ENCODE data around the gene COL4A1. TPM values are rescaled to one million over a fixed set of nuclear protein-coding genes. Genes with fewer than 3 reads are reported as not detected.

Gene COL4A1
- total RNA-seq, 1 experiment from 2014 or later = 4.8 TPM

- Mint-ChIP-seq H3K36me3 (ENCODE audit: insufficient read depth, unreplicated experiment) (peaks cover 6% of the 10 kb centered on the region), H3K9me3 (ENCODE audit: unreplicated experiment) (peaks cover 18% of the 10 kb centered on the region), H3K27me3 (ENCODE audit: insufficient read depth, unreplicated experiment) (no peaks in the 10 kb centered on the region), H3K4me1 (ENCODE audit: low read depth, unreplicated experiment) (peaks cover 5% of the 10 kb centered on the region), H3K4me3 (ENCODE audit: unreplicated experiment) (no peak overlapping the region), H3K27ac (ENCODE audit: unreplicated experiment) (no peak overlapping the region)
- TF ChIP-seq CTCF (IDR thresholded peaks at IDR 0.05; ENCODE audit: insufficient read depth in 1 of 2, low read depth in 1 of 2, low read length in 1 of 2, severe bottlenecking in 1 of 2, unreplicated experiment in 1 of 2) = no peak
- no peak for DNase-seq
- CTCF ChIA-PET = no interaction called here
- Histone ChIP-seq H3K4me3 (ENCODE audit: low read depth, low read length) (no peak overlapping the region), H3K4me1 (peaks cover 1% of the 10 kb centered on the region; the same call in 1 of the 2 replicates), H3K27me3 (replicated peaks; ENCODE audit: control insufficient read depth, insufficient read depth, low read length) (no peaks in the 10 kb centered on the region), H3K9me3 (no peaks in the 10 kb centered on the region; the same call in 1 of the 2 replicates), H3K36me3 (ENCODE audit: control insufficient read depth, insufficient read depth, low read length) (no peaks in the 10 kb centered on the region)
- intact Hi-C loops (cut with micrococcal nuclease; ENCODE audit: unreplicated experiment) = no loop called here
- no TSS peak for BruUV-seq (replicated peaks)
- POLR2A ChIA-PET = no interaction called here
Observed at GRCh38 chr13:110256126-110256905, 50.6 kb downstream of the COL4A1 start.

GRCh38 chr13:110254751-110255553 lies 52.0 kb downstream of the COL4A1 start:
- no peaks in the 10 kb centered on the region; the same call in 1 of the 2 replicates for H3K9me3 ChIP-seq
- intact Hi-C loops (cut with micrococcal nuclease; ENCODE audit: unreplicated experiment) = no loop called here
- no peak overlapping the region for H3K4me3 Mint-ChIP-seq (ENCODE audit: unreplicated experiment)
- H3K36me3 Mint-ChIP-seq (ENCODE audit: insufficient read depth, unreplicated experiment) = peaks cover 6% of the 10 kb centered on the region
- H3K36me3 ChIP-seq (ENCODE audit: control insufficient read depth, insufficient read depth, low read length) = no peaks in the 10 kb centered on the region
- no peak overlapping the region for H3K4me3 ChIP-seq (ENCODE audit: low read depth, low read length)
- CTCF ChIA-PET = no interaction called here
- BruUV-seq (replicated peaks) = no TSS peak
- H3K27me3 Mint-ChIP-seq (ENCODE audit: insufficient read depth, unreplicated experiment) = no peaks in the 10 kb centered on the region
- POLR2A ChIA-PET = no interaction called here
- no peak for TF ChIP-seq CTCF (IDR thresholded peaks at IDR 0.05; ENCODE audit: insufficient read depth in 1 of 2, low read depth in 1 of 2, low read length in 1 of 2, severe bottlenecking in 1 of 2, unreplicated experiment in 1 of 2)
- H3K9me3 Mint-ChIP-seq (ENCODE audit: unreplicated experiment) = peaks cover 13% of the 10 kb centered on the region
- no peaks in the 10 kb centered on the region for H3K4me1 ChIP-seq
- H3K27ac Mint-ChIP-seq (ENCODE audit: unreplicated experiment) = no peak overlapping the region
- DNase-seq = no peak
- H3K27me3 ChIP-seq (replicated peaks; ENCODE audit: control insufficient read depth, insufficient read depth, low read length) = no peaks in the 10 kb centered on the region
- peaks cover 4% of the 10 kb centered on the region for H3K4me1 Mint-ChIP-seq (ENCODE audit: low read depth, unreplicated experiment)

- no peak overlapping the region for H3K27ac Mint-ChIP-seq (ENCODE audit: unreplicated experiment)
Observed at GRCh38 chr13:110254151-110254679, 52.7 kb downstream of the COL4A1 start.

More at GRCh38 chr13:110254151-110254679, 52.7 kb downstream of the COL4A1 start:
- H3K9me3 Mint-ChIP-seq (ENCODE audit: unreplicated experiment) = peaks cover 6% of the 10 kb centered on the region
- no peaks in the 10 kb centered on the region; the same call in 1 of the 2 replicates for H3K9me3 ChIP-seq
- H3K27me3 ChIP-seq (replicated peaks; ENCODE audit: control insufficient read depth, insufficient read depth, low read length) = no peaks in the 10 kb centered on the region
- H3K36me3 ChIP-seq (ENCODE audit: control insufficient read depth, insufficient read depth, low read length) = no peaks in the 10 kb centered on the region
- no peaks in the 10 kb centered on the region for H3K4me1 ChIP-seq
- ChIA-PET CTCF (interaction anchor here (0.7 kb wide), 1 partner anchor 190 kb away, joined by 3 read pairs; no protein-coding TSS in a partner anchor), POLR2A (no interaction called here)
- TF ChIP-seq CTCF (IDR thresholded peaks at IDR 0.05; ENCODE audit: insufficient read depth in 1 of 2, low read depth in 1 of 2, low read length in 1 of 2, severe bottlenecking in 1 of 2, unreplicated experiment in 1 of 2) = no peak
- peaks cover 6% of the 10 kb centered on the region for H3K36me3 Mint-ChIP-seq (ENCODE audit: insufficient read depth, unreplicated experiment)
- DNase-seq = no peak
- intact Hi-C loops (cut with micrococcal nuclease; ENCODE audit: unreplicated experiment) = no loop called here
- H3K4me3 Mint-ChIP-seq (ENCODE audit: unreplicated experiment) = no peak overlapping the region
- H3K4me1 Mint-ChIP-seq (ENCODE audit: low read depth, unreplicated experiment) = no peaks in the 10 kb centered on the region
- H3K27me3 Mint-ChIP-seq (ENCODE audit: insufficient read depth, unreplicated experiment) = no peaks in the 10 kb centered on the region
- no peak overlapping the region for H3K4me3 ChIP-seq (ENCODE audit: low read depth, low read length)
- BruUV-seq (replicated peaks) = no TSS peak
